ENCODE measurements around the gene OPN3. TPM values are rescaled to one million over a fixed set of nuclear protein-coding genes. Genes with fewer than 3 reads are reported as not detected.

Gene OPN3
- polyA plus RNA-seq, 4 donors: 42.1 to 60.8 (median 52.9) TPM

- no peak for DNase-seq (ENCODE audit: low read depth in 4 of 4, low spot score in 3 of 4)
Observed at GRCh38 chr1:241646201-241646600, 6.0 kb upstream of the OPN3 start.

GRCh38 chr1:241645199-241645598 lies 5.0 kb upstream of the OPN3 start:
- DNase-seq (ENCODE audit: low read depth in 4 of 4, low spot score in 3 of 4): no peak

GRCh38 chr1:241644259-241644658 lies 4.1 kb upstream of the OPN3 start:
- no peak for DNase-seq (ENCODE audit: low read depth in 4 of 4, low spot score in 3 of 4)

GRCh38 chr1:241642593-241642944 lies 2.4 kb upstream of the OPN3 start:
- DNase-seq (ENCODE audit: low read depth in 4 of 4, low spot score in 3 of 4): no peak

- no peak for DNase-seq (ENCODE audit: low read depth in 4 of 4, low spot score in 3 of 4)
Observed at GRCh38 chr1:241641773-241642592, 1.8 kb upstream of the OPN3 start.

- DNase-seq (ENCODE audit: low read depth in 4 of 4, low spot score in 3 of 4): no peak
Observed at GRCh38 chr1:241640867-241641622, 876 bp upstream of the OPN3 start.

- peak in 1 of 4 donors; percentile 16 for DNase-seq (ENCODE audit: low read depth in 4 of 4, low spot score in 3 of 4)
Observed at GRCh38 chr1:241639623-241640148, 483 bp downstream of the OPN3 start.

GRCh38 chr1:241638909-241639622 lies 1.1 kb downstream of the OPN3 start:
- no peak for DNase-seq (ENCODE audit: low read depth in 4 of 4, low spot score in 3 of 4)

- DNase-seq (ENCODE audit: low read depth in 4 of 4, low spot score in 3 of 4): no peak
Observed at GRCh38 chr1:241638099-241638682, 2.0 kb downstream of the OPN3 start.

GRCh38 chr1:241637604-241638003 lies 2.6 kb downstream of the OPN3 start:
- no peak for DNase-seq (ENCODE audit: low read depth in 4 of 4, low spot score in 3 of 4)

GRCh38 chr1:241637046-241637590 lies 3.1 kb downstream of the OPN3 start:
- DNase-seq (ENCODE audit: low read depth in 4 of 4, low spot score in 3 of 4): no peak

GRCh38 chr1:241636291-241636690 lies 3.9 kb downstream of the OPN3 start:
- no peak for DNase-seq (ENCODE audit: low read depth in 4 of 4, low spot score in 3 of 4)

GRCh38 chr1:241635556-241636152 lies 4.5 kb downstream of the OPN3 start:
- no peak for DNase-seq (ENCODE audit: low read depth in 4 of 4, low spot score in 3 of 4)

GRCh38 chr1:241632987-241633386 lies 7.2 kb downstream of the OPN3 start:
- no peak for DNase-seq (ENCODE audit: low read depth in 4 of 4, low spot score in 3 of 4)

- DNase-seq (ENCODE audit: low read depth in 4 of 4, low spot score in 3 of 4): no peak
Observed at GRCh38 chr1:241631674-241632073, 8.5 kb downstream of the OPN3 start.

GRCh38 chr1:241630899-241631298 lies 9.3 kb downstream of the OPN3 start:
- no peak for DNase-seq (ENCODE audit: low read depth in 4 of 4, low spot score in 3 of 4)

- no peak for DNase-seq (ENCODE audit: low read depth in 4 of 4, low spot score in 3 of 4)
Observed at GRCh38 chr1:241630476-241630875, 9.7 kb downstream of the OPN3 start.

GRCh38 chr1:241630005-241630404 lies 10.2 kb downstream of the OPN3 start:
- no peak for DNase-seq (ENCODE audit: low read depth in 4 of 4, low spot score in 3 of 4)

GRCh38 chr1:241627453-241628259 lies 12.5 kb downstream of the OPN3 start:
- DNase-seq (ENCODE audit: low read depth in 4 of 4, low spot score in 3 of 4): peak in 1 of 4 donors; percentile 12

All from right renal pelvis (tissue), 4 donors.